Mesendoderm (in vitro differentiated cells): ENCODE results near the gene GOLGA2.
A peak's percentile ranks its signal among the peaks of the same experiment; 100 is the strongest.

Source experiments
- DNase-seq: peaks from one replicate; pipeline ENCODE4 v3.0.0; 2013
- H2AK5ac ChIP-seq: 2 replicates; pipeline ENCODE4 v1.6.1; 2013; ENCODE audit warnings: low read length, inconsistent platforms
- H2BK120ac ChIP-seq: 2 replicates; pipeline ENCODE4 v1.6.1; 2013; ENCODE audit warnings: low read depth, mild to moderate bottlenecking, low read length, moderate library complexity, mixed read lengths
- H2BK15ac ChIP-seq: replicated peaks from 2 replicates; pipeline ENCODE4 v1.6.1; 2013; ENCODE audit warnings: low read depth, mild to moderate bottlenecking, moderate library complexity
- H2BK5ac ChIP-seq: 2 replicates; pipeline ENCODE4 v1.6.1; 2013; ENCODE audit warnings: low read length, inconsistent platforms
- H3K18ac ChIP-seq: 2 replicates; pipeline ENCODE4 v1.6.1; 2013; ENCODE audit warnings: mild to moderate bottlenecking, low read length, mixed read lengths
- H3K23ac ChIP-seq: one replicate; pipeline ENCODE4 v1.6.1; 2013; ENCODE audit warnings: low read length
- H3K27ac ChIP-seq: 2 replicates; pipeline ENCODE4 v1.5.1; 2013; ENCODE audit warnings: low read depth, mild to moderate bottlenecking, inconsistent platforms, low read length, moderate library complexity
- H3K27me3 ChIP-seq: 2 replicates; pipeline ENCODE4 v1.6.1; 2013; ENCODE audit warnings: low read length, control low read depth, mild to moderate bottlenecking, inconsistent platforms; ENCODE audit not compliant: insufficient read depth, poor library complexity
- H3K36me3 ChIP-seq: 2 replicates; pipeline ENCODE4 v1.6.1; 2013; ENCODE audit warnings: low read length, inconsistent platforms; ENCODE audit not compliant: control insufficient read depth, insufficient read depth
- H3K4ac ChIP-seq: one replicate; pipeline ENCODE4 v1.6.1; 2013; ENCODE audit warnings: low read depth, mild to moderate bottlenecking, low read length, moderate library complexity
- H3K4me1 ChIP-seq: 2 replicates; pipeline ENCODE4 v1.6.1; 2013; ENCODE audit warnings: low read depth, low read length, inconsistent platforms; ENCODE audit not compliant: control insufficient read depth
- H3K4me2 ChIP-seq: 2 replicates; pipeline ENCODE4 v1.6.1; 2013; ENCODE audit warnings: low read length
- H3K4me3 ChIP-seq: 2 replicates; pipeline ENCODE4 v1.5.1; 2013; ENCODE audit warnings: mild to moderate bottlenecking, low read length
- H3K56ac ChIP-seq: one replicate; pipeline ENCODE4 v1.6.1; 2013; ENCODE audit warnings: low read length
- H3K79me1 ChIP-seq: 2 replicates; pipeline ENCODE4 v1.6.1; 2013; ENCODE audit warnings: low read length, inconsistent platforms
- H3K79me2 ChIP-seq: 2 replicates; pipeline ENCODE4 v1.6.1; 2013; ENCODE audit warnings: mild to moderate bottlenecking, low read length; ENCODE audit not compliant: control insufficient read depth, insufficient read depth
- H3K9ac ChIP-seq: 2 replicates; pipeline ENCODE4 v1.6.1; 2013; ENCODE audit warnings: low read length, inconsistent platforms
- H4K5ac ChIP-seq: one replicate; pipeline ENCODE4 v1.6.1; 2013; ENCODE audit warnings: low read length
- H4K8ac ChIP-seq: one replicate; pipeline ENCODE4 v1.6.1; 2013; ENCODE audit warnings: low read depth, mild to moderate bottlenecking, control low read depth, low read length, moderate library complexity
- WGBS: extraction: QIAGEN DNeasy Blood & Tissue Kit; methylation state at CpG from one replicate; pipeline ENCODE4 v1.1.7; 2013; ENCODE audit warnings: low lambda C conversion rate, missing lambda C conversion rate; ENCODE audit not compliant: insufficient coverage; ENCODE audit errors: extremely low coverage; 5-methylcytosine and 5-hydroxymethylcytosine counted together

Gene GOLGA2

DNA sequence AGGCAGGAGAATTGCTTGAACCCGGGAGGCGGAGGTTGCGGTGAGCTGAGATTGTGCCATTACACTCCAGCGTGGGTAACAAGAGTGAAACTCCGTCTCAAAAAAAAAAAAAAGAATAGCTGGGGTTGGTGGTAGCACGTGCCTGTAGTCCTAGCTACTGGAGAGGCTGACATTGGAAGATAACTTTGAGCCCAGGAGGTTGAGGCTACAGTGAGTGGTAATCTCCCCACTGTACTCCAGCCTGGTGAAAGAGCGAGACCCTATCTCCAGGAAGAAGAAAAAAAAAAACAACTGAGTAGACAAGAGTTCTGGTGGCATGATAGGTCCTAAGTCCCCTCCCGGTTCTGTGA lies 26.3 kb downstream of the GOLGA2 start:
- Histone ChIP-seq H3K4me1 (peaks cover 10% of the 10 kb centered on the region), H3K18ac (no peak overlapping the region), H3K4me3 (no peak overlapping the region), H3K4ac (no peak overlapping the region), H3K56ac (no peak overlapping the region), H3K4me2 (no peak overlapping the region), H2AK5ac (no peak overlapping the region), H3K27me3 (no peaks in the 10 kb centered on the region), H2BK15ac (no peak overlapping the region), H4K8ac (no peak overlapping the region), H3K27ac (no peak overlapping the region), H3K23ac (no peak overlapping the region), H2BK120ac (no peak overlapping the region), H2BK5ac (no peak overlapping the region), H3K9ac (no peak overlapping the region), H4K5ac (no peak overlapping the region), H3K36me3 (no peaks in the 10 kb centered on the region), H3K79me1 (peaks cover 5% of the 10 kb centered on the region), H3K79me2 (no peaks in the 10 kb centered on the region)
- no peak for DNase-seq
- WGBS = no CpG with 5 or more reads among the region's 8 CpGs

DNA sequence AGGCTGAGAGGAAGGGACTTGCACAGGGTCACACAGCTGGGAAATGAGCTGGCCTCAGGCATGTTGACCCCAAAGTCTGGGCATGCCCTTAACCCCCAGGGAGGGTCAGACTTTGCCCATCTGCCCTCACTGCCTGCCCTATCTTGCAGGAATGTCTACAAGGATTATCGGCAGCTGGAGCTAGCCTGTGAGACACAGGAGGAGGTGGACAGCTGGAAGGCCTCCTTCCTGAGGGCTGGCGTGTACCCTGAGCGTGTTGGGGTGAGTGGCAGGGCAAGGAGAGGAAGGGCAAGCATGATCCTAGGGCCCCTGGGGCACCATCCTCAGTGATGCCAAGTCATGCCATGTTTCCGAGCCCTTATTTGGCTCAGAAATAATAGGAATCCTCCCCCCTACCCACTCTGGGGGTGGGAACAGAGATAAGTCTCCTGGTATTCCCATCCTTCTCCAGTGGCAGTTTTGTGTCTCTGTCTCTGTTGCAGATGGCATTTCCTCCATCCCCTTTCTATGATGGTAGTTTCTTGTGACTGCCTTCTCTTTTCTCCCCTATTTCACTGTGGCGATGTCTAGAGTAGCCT lies 28.5 kb downstream of the GOLGA2 start:
- no peaks in the 10 kb centered on the region for H3K79me2 ChIP-seq
- DNase-seq = no peak
- no peak overlapping the region for H3K56ac ChIP-seq
- WGBS = no CpG with 5 or more reads among the region's 5 CpGs
- H4K8ac ChIP-seq = no peak overlapping the region
- no peaks in the 10 kb centered on the region for H3K27me3 ChIP-seq
- H3K4me1 ChIP-seq = peaks cover 11% of the 10 kb centered on the region
- peaks cover 4% of the 10 kb centered on the region for H3K79me1 ChIP-seq
- H3K4me2 ChIP-seq = no peak overlapping the region
- no peak overlapping the region for H2BK15ac ChIP-seq
- H3K4me3 ChIP-seq = no peak overlapping the region
- no peak overlapping the region for H3K18ac ChIP-seq
- H2AK5ac ChIP-seq = no peak overlapping the region
- H3K9ac ChIP-seq = no peak overlapping the region
- no peak overlapping the region for H2BK5ac ChIP-seq
- no peaks in the 10 kb centered on the region for H3K36me3 ChIP-seq
- no peak overlapping the region for H2BK120ac ChIP-seq
- H3K23ac ChIP-seq = no peak overlapping the region
- H3K4ac ChIP-seq = no peak overlapping the region
- no peak overlapping the region for H3K27ac ChIP-seq
- no peak overlapping the region for H4K5ac ChIP-seq

DNA sequence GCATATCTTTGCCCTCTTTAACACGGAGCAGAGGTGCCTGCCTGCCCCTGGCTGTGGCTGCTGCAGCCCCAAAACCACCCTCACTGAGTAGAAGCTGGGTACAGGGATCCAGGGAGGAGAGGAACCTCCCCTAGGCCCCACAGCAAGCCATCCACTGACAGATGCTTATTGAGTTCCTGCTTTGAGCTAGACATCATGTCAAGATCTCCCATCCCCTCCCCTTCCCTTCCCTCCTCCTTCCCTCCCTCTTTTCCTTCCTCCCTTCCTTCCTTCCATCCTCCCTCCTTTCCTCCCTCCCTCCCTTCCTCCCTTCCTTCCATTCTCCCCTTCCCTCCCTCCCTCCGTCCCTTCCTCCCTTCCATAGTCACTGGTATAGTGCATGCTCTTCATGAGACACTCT lies 29.3 kb downstream of the GOLGA2 start:
- Histone ChIP-seq H3K79me2 (no peaks in the 10 kb centered on the region), H3K56ac (peak overlapping the region; percentile 34), H3K9ac (peak overlapping the region; percentile 19), H3K27ac (no peak overlapping the region), H3K27me3 (no peaks in the 10 kb centered on the region), H3K36me3 (no peaks in the 10 kb centered on the region), H4K5ac (no peak overlapping the region), H2AK5ac (no peak overlapping the region), H4K8ac (no peak overlapping the region), H2BK15ac (no peak overlapping the region), H3K18ac (no peak overlapping the region), H3K4me2 (no peak overlapping the region), H3K4me3 (no peak overlapping the region), H2BK120ac (no peak overlapping the region), H2BK5ac (no peak overlapping the region), H3K4me1 (peaks cover 11% of the 10 kb centered on the region), H3K4ac (no peak overlapping the region), H3K23ac (no peak overlapping the region), H3K79me1 (peaks cover 3% of the 10 kb centered on the region)
- no peak for DNase-seq
- WGBS = no CpG with 5 or more reads among the region's 2 CpGs

DNA sequence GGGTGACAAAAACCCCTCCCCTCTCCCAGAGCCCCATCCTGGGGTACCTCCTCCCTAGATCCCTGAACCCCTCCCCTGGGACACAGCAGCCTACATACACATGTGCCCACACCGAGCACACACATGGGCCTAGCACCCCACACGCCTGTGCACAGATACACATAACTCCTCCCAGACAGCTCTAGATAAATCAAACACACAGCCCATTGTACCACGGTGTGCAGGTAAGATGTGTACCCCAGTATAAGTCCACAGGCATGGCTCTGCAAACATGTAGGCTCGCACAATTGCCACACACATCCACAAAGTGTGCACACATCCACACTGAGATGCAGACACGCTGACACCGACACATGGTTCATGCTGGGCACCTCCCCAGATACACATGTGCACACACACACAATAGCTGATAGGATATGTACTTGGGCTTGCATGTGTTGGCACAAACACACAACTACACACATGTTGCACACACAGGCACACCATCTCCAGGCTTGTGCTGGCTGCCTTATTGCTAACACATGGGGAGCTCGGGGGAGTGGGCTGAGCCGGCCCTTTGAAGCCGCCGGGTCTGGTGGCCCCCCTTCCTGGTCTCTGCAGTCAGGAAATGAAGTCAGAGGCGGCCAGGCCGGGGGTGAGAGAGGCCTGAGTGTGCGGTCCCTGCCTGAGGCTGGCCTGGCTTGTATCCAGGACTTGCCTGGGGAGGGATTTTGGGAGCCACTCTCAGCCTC lies 30.2 kb downstream of the GOLGA2 start:
- Histone ChIP-seq H2BK120ac (no peak overlapping the region), H2BK15ac (no peak overlapping the region), H4K5ac (no peak overlapping the region), H3K79me2 (no peaks in the 10 kb centered on the region), H2BK5ac (peak overlapping the region; percentile 55), H3K27ac (no peak overlapping the region), H2AK5ac (peak overlapping the region; percentile 97), H3K23ac (peak overlapping the region; percentile 45), H3K4me3 (no peak overlapping the region), H3K18ac (peak overlapping the region; percentile 53), H3K56ac (peak overlapping the region; percentile 58), H3K36me3 (no peaks in the 10 kb centered on the region), H3K79me1 (no peaks in the 10 kb centered on the region), H3K4me2 (no peak overlapping the region), H3K27me3 (no peaks in the 10 kb centered on the region), H3K4ac (no peak overlapping the region), H4K8ac (no peak overlapping the region), H3K9ac (peak overlapping the region; percentile 44), H3K4me1 (peaks cover 8% of the 10 kb centered on the region)
- no CpG with 5 or more reads among the region's 13 CpGs for WGBS
- peak; percentile 69 for DNase-seq

DNA sequence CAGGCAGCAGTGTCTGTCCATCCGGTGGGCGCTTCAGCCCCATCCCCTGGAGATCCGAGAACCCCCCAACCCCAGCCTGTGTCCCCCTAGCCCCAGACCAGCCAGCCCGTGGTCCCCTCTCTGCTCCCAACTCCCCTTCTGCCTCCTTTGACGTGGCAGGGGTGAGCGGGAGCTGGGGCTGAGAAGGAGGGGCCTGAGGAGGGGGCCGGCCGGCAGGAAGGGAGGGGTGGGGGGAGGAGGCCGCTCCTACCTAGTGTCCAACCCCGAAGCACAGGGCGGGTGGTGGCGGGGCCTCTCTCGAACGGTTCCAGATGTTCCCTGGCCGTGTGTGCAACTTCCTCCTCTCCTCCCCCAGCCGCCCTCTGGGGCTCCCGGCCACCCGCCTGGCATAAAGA lies 31.0 kb downstream of the GOLGA2 start:
- peak overlapping the region; percentile 60 for H3K56ac ChIP-seq
- H3K27ac ChIP-seq = no peak overlapping the region
- H2AK5ac ChIP-seq = no peak overlapping the region
- peak overlapping the region; percentile 53 for H3K18ac ChIP-seq
- no peaks in the 10 kb centered on the region for H3K79me1 ChIP-seq
- H3K23ac ChIP-seq = no peak overlapping the region
- no peak overlapping the region for H3K4me2 ChIP-seq
- H4K5ac ChIP-seq = no peak overlapping the region
- no peaks in the 10 kb centered on the region for H3K79me2 ChIP-seq
- no peak overlapping the region for H2BK120ac ChIP-seq
- peaks cover 8% of the 10 kb centered on the region for H3K4me1 ChIP-seq
- H3K36me3 ChIP-seq = no peaks in the 10 kb centered on the region
- no peak overlapping the region for H3K9ac ChIP-seq
- DNase-seq = peak; percentile 72
- no peaks in the 10 kb centered on the region for H3K27me3 ChIP-seq
- no CpG with 5 or more reads among the region's 18 CpGs for WGBS
- H2BK5ac ChIP-seq = no peak overlapping the region
- H2BK15ac ChIP-seq = no peak overlapping the region
- H3K4me3 ChIP-seq = no peak overlapping the region
- H4K8ac ChIP-seq = no peak overlapping the region
- H3K4ac ChIP-seq = no peak overlapping the region
